IPS-NIHi7 (cell line): Measurements from ENCODE around the gene APOA1.

ENCODE experiments used
- DNase-seq: peaks from one replicate; pipeline ENCODE4 v3.0.0; 2012; ENCODE audit warnings: mixed read lengths; ENCODE audit errors: extremely low spot score

The APOA1 gene

GRCh38 chr11:116837231-116838091, at the start of gene APOA1:
APOA1 (minus strand) TSS chr11:116837622; CDS start chr11:116837387, 235 bp downstream.
- DNase-seq = peak; percentile 68

- no peak for DNase-seq
Measured at GRCh38 chr11:116885951-116886655, 48.7 kb upstream of the APOA1 start.

GRCh38 chr11:116882386-116882785, 45.0 kb upstream of the APOA1 start:
- DNase-seq = no peak

- DNase-seq = no peak
Measured at GRCh38 chr11:116881143-116881542, 43.7 kb upstream of the APOA1 start.

- peak; percentile 67 for DNase-seq
Measured at GRCh38 chr11:116879800-116880625, 42.6 kb upstream of the APOA1 start.

- DNase-seq = no peak
Measured at GRCh38 chr11:116876656-116877055, 39.2 kb upstream of the APOA1 start.

- no peak for DNase-seq
Measured at GRCh38 chr11:116875194-116875593, 37.8 kb upstream of the APOA1 start.

GRCh38 chr11:116874251-116874650, 36.8 kb upstream of the APOA1 start:
- no peak for DNase-seq

GRCh38 chr11:116873381-116873780, 36.0 kb upstream of the APOA1 start:
- DNase-seq = no peak

GRCh38 chr11:116871248-116871647, 33.8 kb upstream of the APOA1 start:
- DNase-seq = no peak

GRCh38 chr11:116870054-116870453, 32.6 kb upstream of the APOA1 start:
- no peak for DNase-seq

GRCh38 chr11:116869610-116870009, 32.2 kb upstream of the APOA1 start:
- DNase-seq = no peak

GRCh38 chr11:116868066-116868465, 30.6 kb upstream of the APOA1 start:
- DNase-seq = no peak

GRCh38 chr11:116867619-116868018, 30.2 kb upstream of the APOA1 start:
- no peak for DNase-seq

GRCh38 chr11:116866804-116867455, 29.5 kb upstream of the APOA1 start:
- no peak for DNase-seq

GRCh38 chr11:116865696-116866095, 28.3 kb upstream of the APOA1 start:
- no peak for DNase-seq

GRCh38 chr11:116864531-116864930, 27.1 kb upstream of the APOA1 start:
- DNase-seq = no peak

GRCh38 chr11:116862951-116863350, 25.5 kb upstream of the APOA1 start:
- DNase-seq = no peak

GRCh38 chr11:116862185-116862584, 24.8 kb upstream of the APOA1 start:
- DNase-seq = no peak

- DNase-seq = no peak
Measured at GRCh38 chr11:116861539-116861938, 24.1 kb upstream of the APOA1 start.

- no peak for DNase-seq
Measured at GRCh38 chr11:116860303-116860702, 22.9 kb upstream of the APOA1 start.

- DNase-seq = no peak
Measured at GRCh38 chr11:116859175-116859574, 21.8 kb upstream of the APOA1 start.
